ENCODE measurements around the gene IMMP2L. TPM values are rescaled to one million over a fixed set of nuclear protein-coding genes. Genes with fewer than 3 reads are reported as not detected.

The IMMP2L gene
- total RNA-seq, 1 experiment from 2014 or later: 8.8 TPM

DNA sequence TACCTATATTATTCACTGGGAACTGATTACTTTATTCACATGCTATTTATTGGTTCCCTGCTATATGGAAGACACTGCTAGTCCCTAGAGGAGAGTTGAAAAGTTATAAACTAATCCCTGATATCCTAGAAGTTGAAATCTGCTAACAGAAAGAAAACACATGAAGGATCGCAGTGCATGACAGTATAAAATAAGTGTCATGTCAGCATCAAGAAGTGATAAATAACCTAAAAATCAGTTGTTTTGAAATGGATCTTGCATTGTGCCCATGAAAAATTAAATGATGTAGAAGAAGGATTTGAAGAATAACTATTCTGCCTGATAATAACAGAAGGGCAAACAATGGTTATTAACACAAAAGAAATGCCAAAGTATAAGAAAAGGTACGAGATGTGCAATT lies 764.6 kb downstream of the IMMP2L start:
- TF ChIP-seq CTCF (IDR thresholded peaks at IDR 0.05): no peak
- no peak for TF ChIP-seq POLR2AphosphoS5 (IDR thresholded peaks at IDR 0.05; ENCODE audit: low read depth, low read length)
- TF ChIP-seq TCF7L2 (IDR thresholded peaks at IDR 0.05; ENCODE audit: low read depth, low read length): no peak
- TF ChIP-seq REST (IDR thresholded peaks at IDR 0.05; ENCODE audit: insufficient read depth in 1 of 2, low read depth in 2 of 2, low read length in 1 of 2): no peak
- TF ChIP-seq SIN3A (IDR thresholded peaks at IDR 0.05; ENCODE audit: borderline replicate concordance, insufficient read depth, low read depth, low read length): no peak
- no peak overlapping the region for H3K4me3 ChIP-seq (ENCODE audit: low read depth in 2 of 2, low read length in 2 of 2)
- no peak for ATAC-seq
- ChIA-PET CTCF (no interaction called here), POLR2A (no interaction called here)
- no peaks in the 10 kb centered on the region for H3K4me1 ChIP-seq (ENCODE audit: control insufficient read depth, insufficient read depth, low read length)
- no peaks in the 10 kb centered on the region for H3K36me3 ChIP-seq (ENCODE audit: control insufficient read depth, insufficient read depth, low read length)
- no peak overlapping the region for H3K27ac ChIP-seq (ENCODE audit: low read length)
- intact Hi-C loops (cut with micrococcal nuclease; ENCODE audit: unreplicated experiment) (loop anchor here (10.0 kb wide), 1 partner anchor 1717 kb away; no protein-coding TSS in a partner anchor), in situ Hi-C loops (cut with HindIII; ENCODE audit: low pct_unique_long_range_greater_than_20kb, low sequenced_read_pairs) (no loop called here)
- DNase-seq (ENCODE audit: low read depth, low spot score): no peak
- H3K27me3 ChIP-seq (ENCODE audit: control insufficient read depth, insufficient read depth, low read length): no peaks in the 10 kb centered on the region
- BruUV-seq (replicated peaks): no TSS peak
- H3K9me3 ChIP-seq (ENCODE audit: control insufficient read depth, insufficient read depth, low read depth, low read length): no peaks in the 10 kb centered on the region

DNA sequence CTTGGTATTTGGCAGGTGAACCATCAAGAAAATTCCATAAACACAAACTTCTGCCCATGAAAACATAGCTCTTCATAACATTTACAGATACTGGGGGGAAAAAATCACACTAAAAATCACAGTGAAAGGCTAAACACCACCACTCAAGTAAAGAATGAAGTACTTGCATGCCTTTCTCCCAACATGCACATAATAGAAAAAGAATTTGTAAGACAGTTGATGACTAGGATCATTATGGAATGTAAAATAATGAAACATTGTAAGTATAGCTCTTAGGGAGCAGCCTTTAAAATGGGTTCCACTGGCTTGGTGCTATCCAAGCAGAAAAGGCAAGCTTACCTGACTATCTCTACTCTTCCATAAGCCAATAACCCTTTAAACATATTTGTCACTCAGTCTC lies 771.3 kb downstream of the IMMP2L start:
- POLR2A ChIA-PET: no interaction called here
- CTCF ChIA-PET: no interaction called here
- ATAC-seq (no peak), DNase-seq (ENCODE audit: low read depth, low spot score) (no peak)
- BruUV-seq (replicated peaks): no TSS peak
- Histone ChIP-seq H3K36me3 (ENCODE audit: control insufficient read depth, insufficient read depth, low read length) (no peaks in the 10 kb centered on the region), H3K4me1 (ENCODE audit: control insufficient read depth, insufficient read depth, low read length) (no peaks in the 10 kb centered on the region), H3K27me3 (ENCODE audit: control insufficient read depth, insufficient read depth, low read length) (no peaks in the 10 kb centered on the region), H3K9me3 (ENCODE audit: control insufficient read depth, insufficient read depth, low read depth, low read length) (no peaks in the 10 kb centered on the region), H3K27ac (ENCODE audit: low read length) (no peak overlapping the region), H3K4me3 (ENCODE audit: low read depth in 2 of 2, low read length in 2 of 2) (no peak overlapping the region)
- in situ Hi-C loops (cut with HindIII; ENCODE audit: low pct_unique_long_range_greater_than_20kb, low sequenced_read_pairs): no loop called here
- intact Hi-C loops (cut with micrococcal nuclease; ENCODE audit: unreplicated experiment): loop anchor here (10.0 kb wide), 1 partner anchor 1724 kb away; no protein-coding TSS in a partner anchor
- TF ChIP-seq REST (IDR thresholded peaks at IDR 0.05; ENCODE audit: insufficient read depth in 1 of 2, low read depth in 2 of 2, low read length in 1 of 2) (no peak), TCF7L2 (IDR thresholded peaks at IDR 0.05; ENCODE audit: low read depth, low read length) (no peak), SIN3A (IDR thresholded peaks at IDR 0.05; ENCODE audit: borderline replicate concordance, insufficient read depth, low read depth, low read length) (no peak), CTCF (IDR thresholded peaks at IDR 0.05) (no peak), POLR2AphosphoS5 (IDR thresholded peaks at IDR 0.05; ENCODE audit: low read depth, low read length) (no peak)
